HG02623 (cell line): ENCODE data around the gene EEF2.
"Not testable (repeated sequence)": the region's sequence is repeated elsewhere in the genome, so short reads cannot be mapped to it uniquely, and the experiment has no call there.

Experiments
- ATAC-seq: cut with Tn5 transposase; IDR thresholded peaks from one replicate; pipeline ENCODE4 v1.9.1; 2021; ENCODE audit warnings: moderate library complexity; ENCODE audit not compliant: unreplicated experiment

EEF2 gene

GRCh38 chr19:3950871-3951861 is 34.1 kb downstream of the EEF2 start:
- no peak for ATAC-seq

- ATAC-seq = no peak
These were observed 35.0 kb downstream of the EEF2 start for GRCh38 chr19:3949997-3950859.

- no peak for ATAC-seq
These were observed 36.0 kb downstream of the EEF2 start for GRCh38 chr19:3949294-3949693.

GRCh38 chr19:3947316-3947933 is 37.8 kb downstream of the EEF2 start:
- not testable (repeated sequence) for ATAC-seq

- ATAC-seq = no peak
These were observed 39.4 kb downstream of the EEF2 start for GRCh38 chr19:3945838-3946237.

GRCh38 chr19:3944018-3944721 is 41.1 kb downstream of the EEF2 start:
- ATAC-seq = no peak

- no peak for ATAC-seq
These were observed 42.4 kb downstream of the EEF2 start for GRCh38 chr19:3942790-3943409.

- ATAC-seq = not testable (repeated sequence)
These were observed 46.8 kb downstream of the EEF2 start for GRCh38 chr19:3938300-3938950.

- no peak for ATAC-seq
These were observed 48.5 kb downstream of the EEF2 start for GRCh38 chr19:3936506-3937442.

GRCh38 chr19:3932931-3933810 is 52.1 kb downstream of the EEF2 start, which contains the start of gene NMRK2:
TSS of gene NMRK2 (plus strand) at chr19:3933069. CDS start at chr19:3933672, 603 bp downstream.
- ATAC-seq = no peak

GRCh38 chr19:3931041-3931440 is 54.2 kb downstream of the EEF2 start:
- no peak for ATAC-seq
